SK-N-MC (cell line): ENCODE measurements around the gene ZNF593.

ENCODE experiments used
- DNase-seq: peaks from one replicate; pipeline ENCODE4 v3.0.0-alpha.2; 2011; ENCODE audit warnings: low read depth, low spot score
- H3K27ac ChIP-seq: fragments of 200-600 bp; sonication (generic); 2 replicates; pipeline ENCODE4 v1.5.1; 2016; ENCODE audit warnings: mixed run types
- H3K36me3 ChIP-seq: fragments of 200-600 bp; sonication (generic); 2 replicates; pipeline ENCODE4 v1.6.1; 2017; ENCODE audit warnings: antibody characterized with exemption, low read length, mixed read lengths; ENCODE audit not compliant: insufficient read depth
- H3K4me3 ChIP-seq: fragments of 200-600 bp; sonication (generic); 2 replicates; pipeline ENCODE4 v1.5.1; 2016
- H3K9ac ChIP-seq: fragments of 200-600 bp; sonication (generic); 2 replicates; pipeline ENCODE4 v1.8.0; 2017; ENCODE audit warnings: mixed run types, mixed read lengths; ENCODE audit not compliant: insufficient read length
- H3K9me3 ChIP-seq: fragments of 200-600 bp; sonication (generic); 2 replicates; pipeline ENCODE4 v1.6.1; 2017; ENCODE audit warnings: low read depth, mild to moderate bottlenecking, antibody characterized with exemption, low read length, moderate library complexity, mixed read lengths
- EZH2 ChIP-seq: fragments of 200-600 bp; sonication (generic); IDR thresholded peaks from one replicate; pipeline ENCODE4 v1.6.1; 2017; ENCODE audit warnings: antibody characterized with exemption
- FOXP2 ChIP-seq: optimal IDR thresholded peaks from 2 replicates; pipeline ENCODE3; 2011; ENCODE audit warnings: mild to moderate bottlenecking, moderate library complexity; ENCODE audit not compliant: insufficient read depth; ENCODE audit errors: extremely low read length, control extremely low read depth
- POLR2AphosphoS5 ChIP-seq: IDR thresholded peaks from 2 replicates; pipeline ENCODE4 v1.6.1; 2012; ENCODE audit warnings: mild to moderate bottlenecking, low read depth, low read length, borderline replicate concordance

ZNF593 gene

DNA sequence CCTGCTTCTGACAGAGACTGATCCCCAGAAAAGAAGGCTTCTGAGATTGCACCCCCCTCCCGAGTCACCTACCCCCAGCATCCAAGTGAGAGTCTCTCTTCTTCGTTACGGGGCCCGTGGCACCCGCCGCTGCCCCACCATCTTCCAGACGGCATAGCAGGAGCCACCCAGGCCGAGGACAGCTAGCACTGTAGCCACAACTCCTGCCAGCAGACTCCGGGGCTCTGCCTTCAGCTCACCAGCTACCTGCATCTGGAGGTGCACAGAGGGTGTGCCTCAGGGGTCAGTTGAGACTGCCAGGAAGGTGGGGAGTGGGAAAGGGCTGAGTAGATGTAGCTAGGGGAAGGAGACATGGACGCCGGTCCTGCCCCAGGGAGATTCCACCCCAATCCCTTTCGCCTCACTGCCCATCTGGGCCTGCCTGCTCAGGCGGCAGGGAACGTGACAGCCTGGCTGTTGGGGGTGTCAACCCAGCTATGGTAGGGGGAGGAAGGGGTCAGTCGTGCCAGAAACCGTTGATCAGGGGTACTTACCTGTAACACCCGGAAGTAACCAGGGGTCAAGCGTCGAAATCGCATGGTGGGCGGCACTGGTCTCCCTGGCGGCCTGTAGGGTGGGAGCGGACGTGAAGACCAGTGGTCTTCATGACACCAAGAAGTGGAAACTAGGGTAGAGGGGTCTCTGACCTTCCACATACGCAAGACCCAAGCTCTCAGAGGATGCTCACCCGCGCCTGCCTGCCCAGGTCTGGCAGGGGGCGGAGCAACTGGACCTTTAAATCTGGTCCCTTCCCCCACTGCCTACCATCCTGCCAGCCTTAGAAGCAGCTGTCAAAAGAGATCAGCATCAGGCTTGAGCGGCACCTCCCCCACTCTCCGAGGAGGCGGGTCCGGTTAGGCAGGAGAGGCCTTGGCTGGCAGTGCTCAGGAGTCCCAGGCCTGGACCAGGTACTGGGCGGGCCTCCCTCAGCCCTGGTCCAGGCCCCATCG lies 1.7 kb downstream of the ZNF593 start, which contains the start of gene ZNF593OS:
TSS of gene ZNF593OS (minus strand) at position 749 of the 989 bp plus-strand sequence. CDS start at position 578, 171 bp downstream.
- Histone ChIP-seq H3K36me3 (no peaks in the 10 kb centered on the region; the same call in 1 of the 2 replicates), H3K4me3 (peak within 1 kb of the TSS; percentile 91), H3K9ac (peak within 1 kb of the TSS; percentile 92), H3K27ac (no peak within 1 kb of the TSS), H3K9me3 (no peaks in the 10 kb centered on the region)
- TF ChIP-seq EZH2 = no peak
- TF ChIP-seq POLR2AphosphoS5 = no peak
- TF ChIP-seq FOXP2 = no peak
- no peak for DNase-seq

DNA sequence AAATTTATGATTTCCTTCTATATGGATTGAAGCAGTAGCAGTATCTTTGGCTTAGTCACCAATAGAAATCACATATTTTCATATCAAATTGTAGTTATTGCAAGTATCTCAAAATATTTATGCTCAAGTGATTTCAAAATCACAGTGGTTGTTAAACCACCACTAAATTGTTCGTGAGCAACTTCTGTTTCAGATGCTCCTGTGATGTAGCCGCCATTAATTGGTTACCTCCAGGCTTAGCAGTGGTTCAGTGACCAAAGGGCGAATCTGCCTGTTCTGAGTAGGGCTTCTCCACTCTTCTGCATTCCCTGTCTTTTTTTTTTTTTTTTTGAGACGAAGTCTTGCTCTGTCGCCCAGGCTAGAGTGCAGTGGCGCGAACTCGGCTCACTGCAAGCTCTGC lies 5.6 kb downstream of the ZNF593 start:
- no peaks in the 10 kb centered on the region for H3K9me3 ChIP-seq
- TF ChIP-seq POLR2AphosphoS5 (no peak), EZH2 (no peak), FOXP2 (no peak)
- H3K9ac ChIP-seq = no peak overlapping the region
- no peak overlapping the region for H3K4me3 ChIP-seq
- H3K36me3 ChIP-seq = no peaks in the 10 kb centered on the region; the same call in 1 of the 2 replicates
- DNase-seq = no peak
- no peak overlapping the region for H3K27ac ChIP-seq

DNA sequence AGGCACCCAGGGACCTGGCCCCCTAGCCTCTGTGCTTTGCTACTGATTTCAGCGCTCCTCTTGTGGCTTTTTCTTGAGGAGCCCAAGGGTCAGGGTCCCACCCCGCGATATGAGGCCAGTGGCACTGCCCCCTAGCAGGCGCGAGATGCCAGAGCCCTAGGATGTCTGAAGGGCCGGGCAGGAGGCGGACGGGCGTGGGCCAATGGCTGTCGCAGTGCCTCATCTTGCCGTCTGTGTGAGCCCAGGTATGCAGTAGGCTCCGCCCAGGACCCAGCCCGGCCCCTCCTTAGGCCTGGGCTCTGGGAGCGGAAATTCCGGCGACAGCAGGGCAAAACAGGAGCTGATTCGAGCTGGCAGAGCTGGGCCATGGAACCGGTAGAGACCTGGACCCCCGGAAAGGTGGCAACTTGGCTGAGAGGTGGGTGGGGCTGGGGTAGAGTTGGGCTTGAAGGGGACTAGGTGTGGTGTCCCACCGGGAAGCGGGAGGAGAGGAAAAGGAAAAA lies 7.5 kb downstream of the ZNF593 start, which contains the start of gene CNKSR1:
TSS of gene CNKSR1 (plus strand) at position 310 of the 503 bp plus-strand sequence. CDS start at position 367, 57 bp downstream.
- H3K4me3 ChIP-seq = no peak within 1 kb of the TSS
- TF ChIP-seq FOXP2 (no peak), POLR2AphosphoS5 (no peak), EZH2 (no peak)
- DNase-seq = no peak
- no peaks in the 10 kb centered on the region for H3K9me3 ChIP-seq
- no peaks in the 10 kb centered on the region for H3K36me3 ChIP-seq
- H3K9ac ChIP-seq = no peak within 1 kb of the TSS
- no peak within 1 kb of the TSS for H3K27ac ChIP-seq

DNA sequence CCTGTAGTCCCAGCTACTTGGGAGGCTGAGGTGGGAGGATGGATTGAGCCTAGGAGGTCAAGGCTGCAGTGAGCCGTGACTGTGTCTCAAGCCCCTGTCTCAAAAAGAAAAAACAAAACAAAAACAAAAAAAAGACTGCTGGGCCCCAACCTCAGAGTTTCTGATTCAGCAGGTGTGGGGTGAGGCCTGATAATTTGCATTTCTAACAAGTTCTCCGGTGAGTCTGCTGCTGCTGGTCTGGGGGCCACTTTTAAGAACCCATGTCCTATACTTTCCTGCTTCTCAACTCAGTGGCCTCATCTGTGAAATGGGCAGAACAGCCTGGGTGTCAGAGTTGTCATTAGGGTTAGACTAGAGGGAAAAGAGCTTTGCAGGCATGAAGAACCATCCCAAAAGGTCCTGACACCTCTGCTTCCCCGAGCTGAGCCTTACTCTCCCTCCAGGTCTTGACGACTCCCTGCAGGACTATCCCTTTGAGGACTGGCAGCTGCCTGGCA lies 10.3 kb downstream of the ZNF593 start:
- Histone ChIP-seq H3K9ac (no peak overlapping the region), H3K27ac (no peak overlapping the region), H3K4me3 (no peak overlapping the region), H3K9me3 (no peaks in the 10 kb centered on the region), H3K36me3 (no peaks in the 10 kb centered on the region)
- no peak for DNase-seq
- no peak for TF ChIP-seq EZH2
- no peak for TF ChIP-seq POLR2AphosphoS5
- TF ChIP-seq FOXP2 = no peak

DNA sequence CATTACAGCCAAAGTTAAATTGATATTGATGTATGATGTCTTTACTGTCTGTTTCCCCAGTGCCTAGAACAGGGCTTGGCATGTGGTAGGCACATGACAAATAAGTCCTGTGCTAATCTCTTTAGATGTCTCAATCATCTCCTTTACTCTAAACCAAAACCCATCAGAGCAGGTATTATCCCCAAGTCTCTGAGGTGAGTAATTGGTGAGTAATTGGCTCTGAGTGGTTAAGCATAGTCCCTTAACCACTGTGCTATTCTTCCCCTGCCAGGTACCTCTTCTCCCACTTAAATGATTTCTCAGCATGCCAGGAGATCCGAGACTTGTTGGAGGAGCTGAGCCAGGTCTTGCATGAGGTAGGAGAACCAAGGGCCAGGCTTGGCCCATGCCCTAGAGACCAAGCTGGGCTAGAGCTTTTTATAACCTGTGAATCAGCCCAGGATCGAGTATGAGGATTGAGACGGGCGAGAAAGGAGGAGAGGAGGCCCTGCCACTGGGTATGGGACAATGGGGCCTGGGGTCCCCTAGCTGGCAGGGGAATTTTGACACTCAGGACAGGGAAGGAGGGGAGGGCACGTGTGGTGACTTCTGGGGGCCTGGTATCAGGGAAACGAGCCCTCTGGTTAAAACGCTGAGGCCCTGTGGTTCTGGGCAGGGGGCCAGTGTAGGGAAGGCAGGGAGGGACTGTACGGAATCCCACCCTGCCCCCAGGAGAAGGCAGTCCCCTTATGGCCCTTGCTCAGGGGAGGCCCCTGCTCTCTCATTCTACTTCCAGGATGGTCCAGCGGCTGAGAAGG lies 12.1 kb downstream of the ZNF593 start:
- no peaks in the 10 kb centered on the region for H3K36me3 ChIP-seq
- no peak for DNase-seq
- H3K9me3 ChIP-seq = no peaks in the 10 kb centered on the region
- no peak overlapping the region for H3K27ac ChIP-seq
- no peak overlapping the region for H3K4me3 ChIP-seq
- TF ChIP-seq FOXP2 (no peak), EZH2 (no peak), POLR2AphosphoS5 (no peak)
- no peak overlapping the region for H3K9ac ChIP-seq

DNA sequence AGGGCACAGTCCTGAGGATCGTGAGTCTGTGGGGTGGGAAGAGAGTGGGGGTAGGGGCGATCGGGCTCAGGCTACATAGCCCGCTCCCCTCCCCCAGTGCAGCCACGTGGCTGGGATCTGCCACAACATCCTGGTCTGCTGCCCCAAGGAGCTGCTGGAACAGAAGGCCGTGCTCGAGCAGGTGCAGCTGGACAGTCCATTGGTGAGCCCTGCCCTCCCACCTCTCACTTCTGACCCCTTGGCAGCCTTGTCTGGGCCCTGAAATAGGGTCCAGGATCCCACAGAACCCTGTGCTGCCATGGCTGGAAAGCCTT lies 12.6 kb downstream of the ZNF593 start:
- Histone ChIP-seq H3K9me3 (no peaks in the 10 kb centered on the region), H3K36me3 (no peaks in the 10 kb centered on the region), H3K9ac (no peak overlapping the region), H3K27ac (no peak overlapping the region), H3K4me3 (no peak overlapping the region)
- DNase-seq = no peak
- TF ChIP-seq EZH2 = no peak

DNA sequence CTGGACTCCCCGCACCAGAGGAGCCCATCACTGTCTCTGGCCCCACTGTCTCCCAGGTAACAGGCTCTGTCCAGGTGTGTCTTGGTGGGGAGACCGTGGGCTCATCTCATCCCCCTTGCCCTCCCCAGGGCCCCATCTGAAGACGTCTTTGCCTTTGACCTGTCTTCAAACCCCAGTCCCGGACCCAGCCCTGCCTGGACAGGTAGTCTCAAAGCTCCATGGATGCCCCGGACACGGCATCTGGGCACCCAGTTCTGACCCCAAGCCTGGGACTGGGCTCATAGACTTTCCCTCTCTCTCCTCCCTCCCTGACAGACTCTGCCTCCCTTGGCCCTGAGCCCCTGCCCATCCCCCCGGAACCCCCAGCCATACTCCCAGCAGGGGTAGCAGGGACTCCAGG lies 14.4 kb downstream of the ZNF593 start:
- Histone ChIP-seq H3K9ac (no peak overlapping the region), H3K27ac (no peak overlapping the region), H3K9me3 (no peaks in the 10 kb centered on the region), H3K36me3 (no peaks in the 10 kb centered on the region), H3K4me3 (no peak overlapping the region)
- DNase-seq = no peak
- TF ChIP-seq EZH2 = no peak
- TF ChIP-seq POLR2AphosphoS5 = no peak
- TF ChIP-seq FOXP2 = no peak

DNA sequence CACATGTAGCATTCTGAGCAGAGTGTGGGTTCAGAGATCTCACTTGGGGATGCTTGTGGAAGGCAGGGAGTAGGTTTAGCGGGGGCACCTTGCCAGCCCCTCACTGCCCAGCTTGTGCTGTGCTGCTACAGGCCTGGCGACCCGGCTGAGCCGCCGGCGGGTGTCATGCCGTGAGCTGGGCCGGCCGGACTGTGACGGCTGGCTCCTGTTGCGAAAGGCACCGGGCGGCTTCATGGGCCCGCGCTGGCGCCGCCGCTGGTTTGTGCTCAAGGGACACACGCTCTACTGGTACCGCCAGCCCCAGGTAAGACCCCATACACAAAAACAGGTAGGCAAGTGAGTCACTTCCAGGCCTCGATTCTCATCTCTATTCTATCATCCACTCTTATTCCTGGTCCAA lies 15.2 kb downstream of the ZNF593 start:
- no peaks in the 10 kb centered on the region for H3K36me3 ChIP-seq
- TF ChIP-seq POLR2AphosphoS5 (no peak), EZH2 (no peak), FOXP2 (no peak)
- no peak overlapping the region for H3K9ac ChIP-seq
- no peaks in the 10 kb centered on the region for H3K9me3 ChIP-seq
- H3K4me3 ChIP-seq = no peak overlapping the region
- no peak for DNase-seq
- no peak overlapping the region for H3K27ac ChIP-seq
